Measurements from ENCODE around the gene RABGAP1L.
A peak's percentile ranks its signal among the peaks of the same experiment; 100 is the strongest.
"Not testable (repeated sequence)": the region's sequence is repeated elsewhere in the genome, so short reads cannot be mapped to it uniquely, and the experiment has no call there.

Gene RABGAP1L

GRCh38 chr1:175013445-175013844 is 854.1 kb downstream of the RABGAP1L start:
- no peak for DNase-seq

- DNase-seq: peak; percentile 88
These were observed 855.9 kb downstream of the RABGAP1L start for GRCh38 chr1:175015243-175015642.

- DNase-seq: no peak
These were observed 860.2 kb downstream of the RABGAP1L start for GRCh38 chr1:175019524-175019923.

- peak; percentile 97 for DNase-seq
These were observed 864.0 kb downstream of the RABGAP1L start, which contains the start of gene MRPS14 for GRCh38 chr1:175023043-175023921. MRPS14 (minus strand) TSS chr1:175023425; CDS start chr1:175023408, 17 bp downstream.

GRCh38 chr1:175023922-175024242 is 864.6 kb downstream of the RABGAP1L start:
- not testable (repeated sequence) for DNase-seq

GRCh38 chr1:175024773-175025172 is 865.5 kb downstream of the RABGAP1L start:
- no peak for DNase-seq

GRCh38 chr1:175033953-175034352 is 874.6 kb downstream of the RABGAP1L start:
- no peak for DNase-seq

- no peak for DNase-seq
These were observed 875.5 kb downstream of the RABGAP1L start for GRCh38 chr1:175034775-175035174.

- no peak for DNase-seq
These were observed 876.5 kb downstream of the RABGAP1L start for GRCh38 chr1:175035865-175036264.

GRCh38 chr1:175036476-175036875 is 877.2 kb downstream of the RABGAP1L start:
- DNase-seq: no peak

- no peak for DNase-seq
These were observed 878.1 kb downstream of the RABGAP1L start for GRCh38 chr1:175037416-175037815.

- DNase-seq: no peak
These were observed 881.1 kb downstream of the RABGAP1L start for GRCh38 chr1:175040324-175040879.

GRCh38 chr1:175042650-175043049 is 883.3 kb downstream of the RABGAP1L start:
- no peak for DNase-seq

GRCh38 chr1:175043824-175044223 is 884.5 kb downstream of the RABGAP1L start:
- DNase-seq: no peak

- not testable (repeated sequence) for DNase-seq
These were observed 885.3 kb downstream of the RABGAP1L start for GRCh38 chr1:175044591-175044990.
